K562 (cell line): Measurements from ENCODE around the gene FASTKD3. TPM values are rescaled to one million over a fixed set of nuclear protein-coding genes. Genes with fewer than 3 reads are reported as not detected.

Source experiments
- ARID4B ChIP-seq: sonication (generic); formaldehyde crosslinking; IDR thresholded peaks from 2 replicates; pipeline ENCODE4 v1.8.0; 2022; ENCODE audit warnings: mild to moderate bottlenecking, missing genetic modification reagents
- CHD1 ChIP-seq: fragments of 200-600 bp; sonication (generic); IDR thresholded peaks from one replicate; pipeline ENCODE4 v1.6.1; 2012; ENCODE audit warnings: mild to moderate bottlenecking, moderate library complexity, low read length, inconsistent platforms
- CTCFL ChIP-seq: IDR thresholded peaks from 2 replicates; pipeline ENCODE4 v1.6.1; 2011; ENCODE audit warnings: borderline replicate concordance, low read depth, mild to moderate bottlenecking, moderate library complexity, low read length; ENCODE audit not compliant: insufficient read depth, poor library complexity, severe bottlenecking
- DDX20 ChIP-seq: fragments of 450-650 bp; IDR thresholded peaks from 2 replicates; pipeline ENCODE4 v1.6.1; 2016; ENCODE audit warnings: missing genetic modification characterization, low read depth, mild to moderate bottlenecking, missing compliant biosample characterization, moderate library complexity
- LARP7 ChIP-seq: fragments of 450-650 bp; IDR thresholded peaks from 2 replicates; pipeline ENCODE4 v1.6.1; 2016
- SETDB1 ChIP-seq: IDR thresholded peaks from one replicate; pipeline ENCODE4 v1.6.1; 2012; ENCODE audit warnings: low read length, control low read depth, inconsistent platforms
- SFPQ ChIP-seq: fragments of 200-400 bp; formaldehyde crosslinking; IDR thresholded peaks from 2 replicates; pipeline ENCODE4 v1.6.1; 2017; ENCODE audit warnings: mild to moderate bottlenecking, low read depth, low read length, moderate library complexity
- TOE1 ChIP-seq, 2 experiments: fragments of 450-650 bp in 1 of 2; sonication (generic) in 1 of 2; formaldehyde crosslinking in 1 of 2; IDR thresholded peaks; 2 replicates each; pipeline versions ENCODE4 v1.7.1 to v1.8.0; 2016 to 2022; ENCODE audit warnings: borderline replicate concordance in 2 of 2, mild to moderate bottlenecking in 2 of 2, antibody characterized with exemption in 1 of 2, inconsistent platforms in 1 of 2, low read depth in 1 of 2, missing genetic modification reagents in 1 of 2, moderate library complexity in 1 of 2
- ZFP91 ChIP-seq: sonication (generic); formaldehyde crosslinking; IDR thresholded peaks from 2 replicates; pipeline ENCODE4 v1.8.0; 2022; ENCODE audit warnings: mild to moderate bottlenecking, missing genetic modification reagents
- ZKSCAN8 ChIP-seq: fragments of 200-800 bp; sonication (Bioruptor generic); IDR thresholded peaks from 2 replicates; pipeline ENCODE4 v1.6.1; 2016; ENCODE audit warnings: missing genetic modification characterization, missing compliant biosample characterization
- ZNF23 ChIP-seq: fragments of 250-450 bp; sonication (Bioruptor Pico); IDR thresholded peaks from 2 replicates; pipeline ENCODE4 v1.4.0; 2020; ENCODE audit warnings: mild to moderate bottlenecking
- ZNF3 ChIP-seq: fragments of 250-450 bp; sonication (Bioruptor Pico); IDR thresholded peaks from 2 replicates; pipeline ENCODE4 v1.5.0; 2021; ENCODE audit warnings: mild to moderate bottlenecking, moderate library complexity
- ZNF449 ChIP-seq: fragments of 250-450 bp; sonication (Bioruptor Pico); IDR thresholded peaks from 2 replicates; pipeline ENCODE4 v1.8.0; 2022; ENCODE audit warnings: moderate library complexity, mild to moderate bottlenecking, inconsistent platforms
- ZNF785 ChIP-seq: fragments of 250-450 bp; sonication (Bioruptor Pico); IDR thresholded peaks from 2 replicates; pipeline ENCODE4 v1.4.0; 2020; ENCODE audit warnings: mild to moderate bottlenecking
- polyA plus RNA-seq, 8 experiments: library from polyadenylated mRNA; depleted of rRNA in 4 of 8; stranded (reverse) in 5 of 8; unstranded in 3 of 8; fragments of >200 nt; fragmentation: Nextera tagmentation in 2 of 8; fragmentation: Illumina TruSeq in 1 of 8; extraction: Ambion mirVana in 2 of 8; extraction: Trizol in 1 of 8; gene quantifications; 2 replicates each; pipeline versions ENCODE4 v1.2.1 to v1.2.3, GENCODE V29; 2011 to 2014; ENCODE audit warnings: inconsistent platforms in 1 of 8, missing spikeins in 1 of 8
- total RNA-seq, 7 experiments: library from RNA; depleted of rRNA in 6 of 7; stranded (reverse); fragments of >200 nt in 6 of 7; fragmentation: Illumina TruSeq in 2 of 7; extraction: Trizol in 2 of 7; gene quantifications; 2 replicates each; pipeline versions ENCODE4 v1.2.1 to v1.2.3, GENCODE V29; 2011 to 2021; ENCODE audit warnings: low replicate concordance in 1 of 7

FASTKD3 gene
- total and polyA plus RNA-seq, 9 of the 15 experiments (the other 6 are each of a cell fraction or from before 2014, with no cell fraction given) = 17.1 to 149 (median 47.5) TPM

- TF ChIP-seq ZNF785 (CRISPR knock-in tag) (no peak), DDX20 (tag) (no peak), ZNF23 (CRISPR knock-in tag) (no peak), SETDB1 (no peak), LARP7 (no peak), TOE1 (IDR thresholded peaks at IDR 0.05; ENCODE audit: borderline replicate concordance) (peak; percentile 86), TOE1 (CRISPR knock-in tag; IDR thresholded peaks at IDR 0.05; ENCODE audit: borderline replicate concordance, low read depth) (no peak), ARID4B (CRISPR knock-in tag) (no peak; the same call in 1 of the 2 replicates), ZNF449 (no peak), ZFP91 (CRISPR knock-in tag) (no peak), CHD1 (no peak), ZKSCAN8 (CRISPR knock-in tag) (no peak), ZNF3 (CRISPR knock-in tag) (no peak), SFPQ (no peak), CTCFL (no peak)
These were observed at the start of gene FASTKD3, which contains the start of gene MTRR (continued) for GRCh38 chr5:7868773-7869473.
